Measurements from ENCODE around the gene OTX2.

Gene OTX2

GRCh38 chr14:56797003-56797568 lies 13.2 kb downstream of the OTX2 start:
- in situ Hi-C loops (cut with HindIII; ENCODE audit: low sequenced_read_pairs), result no loop called here

DNA sequence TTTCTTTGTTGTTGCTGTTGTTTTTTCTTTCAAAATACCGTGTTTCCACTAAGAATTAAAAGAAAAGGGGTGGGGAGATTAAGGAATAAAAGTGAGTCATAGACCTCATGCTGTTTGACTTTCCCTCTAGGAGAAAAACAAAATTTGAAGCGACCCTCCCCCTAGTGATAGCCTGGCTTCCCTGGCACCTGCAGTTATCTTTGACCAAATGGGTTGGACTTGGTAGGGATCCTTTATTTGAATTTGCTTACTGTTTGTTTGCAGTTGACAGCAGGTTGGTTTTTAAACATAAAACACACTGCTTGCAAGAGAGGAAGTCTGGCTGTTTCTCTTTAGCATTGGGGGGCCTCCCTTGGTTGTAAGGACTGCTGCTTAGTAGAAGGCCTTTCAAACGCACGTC lies 14.0 kb downstream of the OTX2 start:
- in situ Hi-C loops (cut with HindIII; ENCODE audit: low sequenced_read_pairs), result no loop called here

DNA sequence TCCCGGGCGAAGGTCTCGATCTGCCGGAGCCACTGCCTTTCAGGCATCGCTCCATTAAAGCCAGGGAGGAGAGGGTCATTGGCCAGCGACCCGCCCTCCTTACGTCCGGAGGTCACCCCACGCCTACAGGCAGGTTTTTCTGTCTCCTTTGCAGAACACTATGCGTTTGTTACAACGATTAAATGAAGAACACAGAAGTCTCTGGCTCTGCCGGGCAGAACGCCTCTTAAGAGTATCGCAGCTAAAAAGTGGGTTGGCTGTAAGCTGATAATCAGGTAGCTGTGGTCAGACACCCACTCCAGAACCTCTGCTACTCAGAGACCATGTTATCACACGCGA lies 15.0 kb downstream of the OTX2 start:
- in situ Hi-C loops (cut with HindIII; ENCODE audit: low sequenced_read_pairs), result no loop called here

GRCh38 chr14:56794557-56795283 lies 15.6 kb downstream of the OTX2 start:
- in situ Hi-C loops (cut with HindIII; ENCODE audit: low sequenced_read_pairs), result no loop called here

GRCh38 chr14:56794088-56794556 lies 16.2 kb downstream of the OTX2 start:
- in situ Hi-C loops (cut with HindIII; ENCODE audit: low sequenced_read_pairs), result no loop called here

GRCh38 chr14:56789955-56790354 lies 20.3 kb downstream of the OTX2 start:
- in situ Hi-C loops (cut with HindIII; ENCODE audit: low sequenced_read_pairs), result no loop called here

GRCh38 chr14:56787530-56787929 lies 22.7 kb downstream of the OTX2 start:
- in situ Hi-C loops (cut with HindIII; ENCODE audit: low sequenced_read_pairs), result no loop called here

GRCh38 chr14:56782711-56783110 lies 27.6 kb downstream of the OTX2 start:
- in situ Hi-C loops (cut with HindIII; ENCODE audit: low sequenced_read_pairs), result no loop called here

GRCh38 chr14:56774503-56774902 lies 35.8 kb downstream of the OTX2 start:
- in situ Hi-C loops (cut with HindIII; ENCODE audit: low sequenced_read_pairs), result no loop called here

- in situ Hi-C loops (cut with HindIII; ENCODE audit: low sequenced_read_pairs), result no loop called here
Measured at GRCh38 chr14:56770512-56770911, 39.8 kb downstream of the OTX2 start.

DNA sequence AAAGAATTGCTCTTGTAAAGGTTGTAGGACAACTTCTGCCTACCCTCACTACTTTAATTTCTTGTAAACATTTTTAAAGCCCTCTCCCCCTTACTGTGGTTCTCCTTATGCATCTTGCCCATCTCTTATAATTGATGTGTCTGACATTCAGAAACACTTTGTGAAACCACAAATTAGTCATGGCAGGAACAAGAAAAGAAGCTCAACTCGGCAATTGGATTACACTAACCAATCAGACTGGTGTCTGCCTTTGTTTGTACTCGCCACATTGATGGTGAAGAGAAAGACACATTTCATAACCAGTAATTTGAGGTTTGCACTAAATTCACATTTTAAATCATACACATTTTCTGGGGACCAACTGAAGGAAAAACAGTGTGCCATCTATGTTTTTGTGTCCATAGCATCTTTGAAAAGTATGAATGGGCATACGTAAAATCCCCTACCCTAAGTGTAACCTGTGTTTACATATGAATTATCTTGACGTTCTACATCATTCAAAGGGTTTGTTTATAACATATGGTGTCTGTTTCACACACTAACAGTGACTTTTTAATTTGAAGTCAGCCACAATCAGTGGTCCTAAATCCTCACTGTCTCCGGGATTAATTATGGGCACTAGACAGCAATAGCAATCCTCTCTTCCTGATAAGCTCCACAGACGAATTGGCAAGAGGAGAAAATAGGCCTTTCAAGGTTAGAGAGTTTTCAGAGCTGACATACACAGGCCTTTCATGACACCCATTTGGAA lies 49.9 kb downstream of the OTX2 start:
- in situ Hi-C loops (cut with HindIII; ENCODE audit: low sequenced_read_pairs), result no loop called here

- in situ Hi-C loops (cut with HindIII; ENCODE audit: low sequenced_read_pairs), result no loop called here
Measured at GRCh38 chr14:56759633-56760032, 50.6 kb downstream of the OTX2 start.

GRCh38 chr14:56759094-56759493 lies 51.2 kb downstream of the OTX2 start:
- in situ Hi-C loops (cut with HindIII; ENCODE audit: low sequenced_read_pairs), result no loop called here

DNA sequence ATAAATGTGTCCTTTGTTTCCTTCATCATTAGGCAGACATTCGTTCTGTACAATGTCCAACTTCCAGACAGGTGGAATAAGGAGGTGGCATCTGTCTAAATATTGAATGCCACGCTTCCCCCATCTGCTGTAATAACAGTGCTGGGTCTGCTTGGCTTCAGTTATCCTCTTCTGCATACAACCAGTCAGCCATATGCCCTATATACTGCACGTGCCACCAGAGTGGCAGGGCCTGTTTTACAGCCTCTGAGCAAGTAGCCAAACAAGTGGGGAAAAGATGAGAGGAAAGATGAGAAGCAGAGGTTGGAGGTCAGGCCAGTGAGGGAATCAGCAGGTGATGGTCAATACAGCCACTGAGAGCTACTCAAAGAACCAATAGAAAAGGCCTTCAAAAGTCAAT lies 55.4 kb downstream of the OTX2 start:
- in situ Hi-C loops (cut with HindIII; ENCODE audit: low sequenced_read_pairs), result no loop called here

DNA sequence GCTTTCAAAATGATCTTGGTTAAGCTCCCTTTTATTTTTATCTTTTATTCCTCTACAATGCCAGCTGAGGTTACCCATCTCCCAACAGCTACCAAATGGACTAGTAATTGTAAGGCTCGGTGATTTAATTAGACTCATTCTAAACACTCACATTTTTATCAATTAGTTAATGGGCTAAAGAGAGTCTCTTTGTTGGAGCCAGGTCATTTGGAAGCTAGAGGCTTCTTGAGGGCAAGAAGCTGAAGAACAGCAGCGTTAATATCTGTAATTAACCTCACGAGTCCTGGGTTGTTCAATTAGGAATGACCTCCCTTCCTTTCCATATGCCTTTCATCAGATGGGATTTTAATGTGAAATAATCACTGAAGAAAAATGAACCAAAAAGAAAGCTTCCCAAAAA lies 56.9 kb downstream of the OTX2 start:
- in situ Hi-C loops (cut with HindIII; ENCODE audit: low sequenced_read_pairs), result no loop called here

- in situ Hi-C loops (cut with HindIII; ENCODE audit: low sequenced_read_pairs), result no loop called here
Measured at GRCh38 chr14:56752428-56752827, 57.9 kb downstream of the OTX2 start.

DNA sequence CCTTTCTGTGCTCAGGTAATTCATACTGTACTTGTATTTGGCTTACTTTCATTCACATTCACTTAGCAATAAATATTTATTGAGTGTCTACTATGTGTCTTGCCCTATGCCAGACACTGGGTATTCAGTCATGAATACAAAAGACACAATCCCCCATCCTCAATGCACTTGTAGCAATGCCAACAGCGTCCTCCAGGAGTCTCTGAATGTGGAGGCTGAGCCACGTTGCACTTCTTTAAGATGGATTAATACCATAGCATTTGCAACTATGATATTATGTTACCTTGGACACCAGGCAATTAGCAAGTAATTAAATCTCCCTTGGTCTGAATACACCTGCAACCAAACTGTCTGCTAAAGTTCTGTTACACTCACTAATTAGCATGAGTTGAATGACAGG lies 58.8 kb downstream of the OTX2 start:
- in situ Hi-C loops (cut with HindIII; ENCODE audit: low sequenced_read_pairs), result no loop called here

Data from DLD1 (cell line).